Mammary epithelial cell (primary cell): Measurements from ENCODE around the gene IL3.

Experiments
- EZH2 ChIP-seq: IDR thresholded peaks from 2 replicates; pipeline ENCODE4 v1.6.1; 2012; ENCODE audit warnings: low read length, inconsistent platforms, borderline replicate concordance
- TF ChIP-seq, protein P1 (sequence below), 2 donors: IDR thresholded peaks in 1 of 2; conservative IDR thresholded peaks in 1 of 2; 2 replicates each; pipeline ENCODE4 v1.5.1; 2011 to 2012; ENCODE audit warnings: inconsistent platforms in 2 of 2, low read length in 2 of 2, mild to moderate bottlenecking in 2 of 2, control low read depth in 1 of 2, low read depth in 1 of 2; ENCODE audit not compliant: insufficient read depth in 1 of 2; ENCODE audit errors: extremely low read depth in 1 of 2

DNA sequence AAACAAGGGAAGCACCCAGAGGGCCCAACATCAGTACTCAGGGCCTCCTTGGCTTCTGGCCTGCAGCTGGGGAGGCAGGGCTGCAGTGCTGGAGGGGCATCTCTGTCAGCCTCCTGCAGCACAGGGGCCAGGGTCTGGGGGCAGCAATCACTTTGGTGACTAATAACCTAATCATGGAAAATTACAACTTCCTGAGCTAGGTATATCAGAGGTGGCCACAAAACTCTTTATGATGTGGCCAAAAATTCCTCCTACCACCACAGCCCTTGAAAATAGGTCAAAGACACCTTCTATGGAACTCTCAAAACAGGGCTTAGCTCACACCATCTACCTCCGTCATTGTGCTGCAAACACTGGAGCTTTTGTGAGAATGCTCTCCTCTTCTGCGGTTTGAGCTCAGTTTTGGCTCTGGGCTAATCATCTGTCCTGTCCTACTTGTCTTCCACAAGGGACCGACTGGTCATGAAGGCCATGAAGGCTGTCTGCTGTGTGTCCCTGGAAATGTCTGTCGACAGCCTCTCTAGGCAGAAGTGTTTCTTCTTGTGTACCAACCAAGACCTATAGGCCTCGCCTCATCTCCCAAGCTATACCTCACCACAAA lies 41.7 kb downstream of the IL3 start:
- TF ChIP-seq, protein P1, sequence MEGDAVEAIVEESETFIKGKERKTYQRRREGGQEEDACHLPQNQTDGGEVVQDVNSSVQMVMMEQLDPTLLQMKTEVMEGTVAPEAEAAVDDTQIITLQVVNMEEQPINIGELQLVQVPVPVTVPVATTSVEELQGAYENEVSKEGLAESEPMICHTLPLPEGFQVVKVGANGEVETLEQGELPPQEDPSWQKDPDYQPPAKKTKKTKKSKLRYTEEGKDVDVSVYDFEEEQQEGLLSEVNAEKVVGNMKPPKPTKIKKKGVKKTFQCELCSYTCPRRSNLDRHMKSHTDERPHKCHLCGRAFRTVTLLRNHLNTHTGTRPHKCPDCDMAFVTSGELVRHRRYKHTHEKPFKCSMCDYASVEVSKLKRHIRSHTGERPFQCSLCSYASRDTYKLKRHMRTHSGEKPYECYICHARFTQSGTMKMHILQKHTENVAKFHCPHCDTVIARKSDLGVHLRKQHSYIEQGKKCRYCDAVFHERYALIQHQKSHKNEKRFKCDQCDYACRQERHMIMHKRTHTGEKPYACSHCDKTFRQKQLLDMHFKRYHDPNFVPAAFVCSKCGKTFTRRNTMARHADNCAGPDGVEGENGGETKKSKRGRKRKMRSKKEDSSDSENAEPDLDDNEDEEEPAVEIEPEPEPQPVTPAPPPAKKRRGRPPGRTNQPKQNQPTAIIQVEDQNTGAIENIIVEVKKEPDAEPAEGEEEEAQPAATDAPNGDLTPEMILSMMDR (conservative IDR thresholded peaks at IDR 0.05 in 1 of 2, IDR thresholded peaks at IDR 0.05 in 1 of 2; ENCODE audit: extremely low read depth in 1 of 2, insufficient read depth in 1 of 2, low read depth in 1 of 2, low read length in 2 of 2): no peak
- TF ChIP-seq EZH2: no peak
